Stimulated activated CD8-positive, alpha-beta memory T cell treated with anti-CD3 and anti-CD28 coated beads, Interleukin-12 subunit alpha, Interleukin-12 subunit beta, amount 100 ng/mL, for 24 hours (primary cell): ENCODE results near the gene LRCH4.

ENCODE experiments used
- DNase-seq: peaks from one replicate; pipeline ENCODE4 v3.0.0-alpha.2; 2020; ENCODE audit errors: extremely low read depth

LRCH4 gene

GRCh38 chr7:100585511-100586265, at the start of gene LRCH4:
LRCH4 (minus strand) TSS chr7:100586129; CDS start chr7:100586100, 29 bp downstream.
- DNase-seq = no peak

GRCh38 chr7:100632951-100633717, 47.2 kb upstream of the LRCH4 start:
- no peak for DNase-seq

- DNase-seq = no peak
Observed at GRCh38 chr7:100630066-100630465, 44.1 kb upstream of the LRCH4 start.

GRCh38 chr7:100629117-100629716, 43.3 kb upstream of the LRCH4 start:
- DNase-seq = no peak

- no peak for DNase-seq
Observed at GRCh38 chr7:100627238-100627549, 41.3 kb upstream of the LRCH4 start.

- peak; percentile 68 for DNase-seq
Observed at GRCh38 chr7:100626530-100627237, 40.8 kb upstream of the LRCH4 start.

- DNase-seq = no peak
Observed at GRCh38 chr7:100626055-100626454, 40.1 kb upstream of the LRCH4 start.

GRCh38 chr7:100623951-100624824, 38.3 kb upstream of the LRCH4 start:
- DNase-seq = no peak

- no peak for DNase-seq
Observed at GRCh38 chr7:100621554-100621953, 35.6 kb upstream of the LRCH4 start.

- DNase-seq = no peak
Observed at GRCh38 chr7:100620804-100621203, 34.9 kb upstream of the LRCH4 start.

GRCh38 chr7:100620239-100620638, 34.3 kb upstream of the LRCH4 start:
- DNase-seq = no peak

GRCh38 chr7:100614308-100614861, 28.5 kb upstream of the LRCH4 start:
- DNase-seq = no peak

- no peak for DNase-seq
Observed at GRCh38 chr7:100613412-100614175, 27.7 kb upstream of the LRCH4 start.

- DNase-seq = no peak
Observed at GRCh38 chr7:100612730-100613390, 26.9 kb upstream of the LRCH4 start.

- peak; percentile 94 for DNase-seq
Observed at GRCh38 chr7:100611983-100612729, 26.2 kb upstream of the LRCH4 start, which contains the start of gene MOSPD3. MOSPD3 (plus strand) TSS chr7:100612540; CDS start chr7:100612792, 252 bp downstream.

GRCh38 chr7:100609958-100610357, 24.0 kb upstream of the LRCH4 start:
- DNase-seq = no peak

GRCh38 chr7:100607111-100607510, 21.2 kb upstream of the LRCH4 start:
- DNase-seq = no peak

GRCh38 chr7:100606313-100606712, 20.4 kb upstream of the LRCH4 start:
- DNase-seq = no peak
